ENCODE measurements around the gene RAB6A. TPM values are rescaled to one million over a fixed set of nuclear protein-coding genes. Genes with fewer than 3 reads are reported as not detected.

The RAB6A gene
- total RNA-seq, 1 experiment from 2014 or later = 142 TPM

- POLR2A ChIA-PET (ENCODE audit: unreplicated experiment) = no interaction called here
- intact Hi-C loops (cut with micrococcal nuclease; ENCODE audit: unreplicated experiment) = no loop called here
- H2AFZ ChIP-seq = no peak overlapping the region
- H3K27me3 ChIP-seq (ENCODE audit: insufficient read depth, low read depth) = no peaks in the 10 kb centered on the region
- H4K20me1 ChIP-seq (ENCODE audit: insufficient read depth) = no peaks in the 10 kb centered on the region
- H3K9me2 ChIP-seq (ENCODE audit: insufficient read depth) = no peaks in the 10 kb centered on the region
- no peak for DNase-seq
- H3K4me1 ChIP-seq (replicated peaks; ENCODE audit: insufficient read depth) = peaks cover 2% of the 10 kb centered on the region
- BruUV-seq (replicated peaks) = no TSS peak
- H3K4me2 ChIP-seq = no peak overlapping the region
- no peak overlapping the region for H3K27ac ChIP-seq
- H3K4me3 ChIP-seq = no peak overlapping the region
- H3F3A ChIP-seq (ENCODE audit: insufficient read depth, low read depth) = peaks cover 4% of the 10 kb centered on the region; the same call in 1 of the 2 replicates
- TF ChIP-seq EZH2 (IDR thresholded peaks at IDR 0.05; ENCODE audit: low read depth) = no peak
- no peak for TF ChIP-seq CTCF (conservative IDR thresholded peaks at IDR 0.05)
- no peaks in the 10 kb centered on the region for H3K36me3 ChIP-seq (ENCODE audit: low read depth)
- H3K9me3 ChIP-seq (ENCODE audit: insufficient read depth, low read depth) = no peaks in the 10 kb centered on the region
- no peaks in the 10 kb centered on the region for H3K79me2 ChIP-seq (ENCODE audit: low read depth)
- CTCF ChIA-PET = interaction anchor here (0.8 kb wide), 1 partner anchor 13 kb away, joined by 3 read pairs; no protein-coding TSS in a partner anchor
Observed at GRCh38 chr11:73654482-73655021, 106.3 kb downstream of the RAB6A start.

GRCh38 chr11:73653996-73654395 lies 106.9 kb downstream of the RAB6A start:
- Histone ChIP-seq H3K4me1 (replicated peaks; ENCODE audit: insufficient read depth) (no peaks in the 10 kb centered on the region), H3K79me2 (ENCODE audit: low read depth) (no peaks in the 10 kb centered on the region), H3K4me3 (no peak overlapping the region), H3F3A (ENCODE audit: insufficient read depth, low read depth) (no peaks in the 10 kb centered on the region), H3K27me3 (ENCODE audit: insufficient read depth, low read depth) (no peaks in the 10 kb centered on the region), H2AFZ (no peak overlapping the region), H3K36me3 (ENCODE audit: low read depth) (no peaks in the 10 kb centered on the region), H3K4me2 (no peak overlapping the region), H3K9me2 (ENCODE audit: insufficient read depth) (no peaks in the 10 kb centered on the region), H4K20me1 (ENCODE audit: insufficient read depth) (no peaks in the 10 kb centered on the region), H3K9me3 (ENCODE audit: insufficient read depth, low read depth) (no peaks in the 10 kb centered on the region), H3K27ac (no peak overlapping the region)
- DNase-seq = no peak
- intact Hi-C loops (cut with micrococcal nuclease; ENCODE audit: unreplicated experiment) = no loop called here
- no TSS peak for BruUV-seq (replicated peaks)
- POLR2A ChIA-PET (ENCODE audit: unreplicated experiment) = no interaction called here
- CTCF ChIA-PET = interaction anchor here (0.8 kb wide), 1 partner anchor 14 kb away, joined by 3 read pairs; no protein-coding TSS in a partner anchor
- no peak for TF ChIP-seq EZH2 (IDR thresholded peaks at IDR 0.05; ENCODE audit: low read depth)
- no peak for TF ChIP-seq CTCF (conservative IDR thresholded peaks at IDR 0.05)

- H3K4me2 ChIP-seq = no peak overlapping the region
- no peaks in the 10 kb centered on the region for H3K9me2 ChIP-seq (ENCODE audit: insufficient read depth)
- H3F3A ChIP-seq (ENCODE audit: insufficient read depth, low read depth) = peaks cover 1% of the 10 kb centered on the region; the same call in 1 of the 2 replicates
- TF ChIP-seq CTCF (conservative IDR thresholded peaks at IDR 0.05) (no peak), EZH2 (IDR thresholded peaks at IDR 0.05; ENCODE audit: low read depth) (no peak)
- intact Hi-C loops (cut with micrococcal nuclease; ENCODE audit: unreplicated experiment) = no loop called here
- H3K4me3 ChIP-seq = no peak overlapping the region
- ChIA-PET POLR2A (ENCODE audit: unreplicated experiment) (no interaction called here), CTCF (no interaction called here)
- H3K27ac ChIP-seq = no peak overlapping the region
- no peaks in the 10 kb centered on the region for H3K36me3 ChIP-seq (ENCODE audit: low read depth)
- H4K20me1 ChIP-seq (ENCODE audit: insufficient read depth) = no peaks in the 10 kb centered on the region
- DNase-seq = no peak
- no peak overlapping the region for H2AFZ ChIP-seq
- no peaks in the 10 kb centered on the region for H3K79me2 ChIP-seq (ENCODE audit: low read depth)
- no peaks in the 10 kb centered on the region for H3K27me3 ChIP-seq (ENCODE audit: insufficient read depth, low read depth)
- no peaks in the 10 kb centered on the region for H3K9me3 ChIP-seq (ENCODE audit: insufficient read depth, low read depth)
- no TSS peak for BruUV-seq (replicated peaks)
- H3K4me1 ChIP-seq (replicated peaks; ENCODE audit: insufficient read depth) = peaks cover 2% of the 10 kb centered on the region
Observed at GRCh38 chr11:73652856-73653559, 107.9 kb downstream of the RAB6A start.
